ENCODE results near the gene PPT2.

Gene PPT2, protein sequence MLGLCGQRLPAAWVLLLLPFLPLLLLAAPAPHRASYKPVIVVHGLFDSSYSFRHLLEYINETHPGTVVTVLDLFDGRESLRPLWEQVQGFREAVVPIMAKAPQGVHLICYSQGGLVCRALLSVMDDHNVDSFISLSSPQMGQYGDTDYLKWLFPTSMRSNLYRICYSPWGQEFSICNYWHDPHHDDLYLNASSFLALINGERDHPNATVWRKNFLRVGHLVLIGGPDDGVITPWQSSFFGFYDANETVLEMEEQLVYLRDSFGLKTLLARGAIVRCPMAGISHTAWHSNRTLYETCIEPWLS

DNA sequence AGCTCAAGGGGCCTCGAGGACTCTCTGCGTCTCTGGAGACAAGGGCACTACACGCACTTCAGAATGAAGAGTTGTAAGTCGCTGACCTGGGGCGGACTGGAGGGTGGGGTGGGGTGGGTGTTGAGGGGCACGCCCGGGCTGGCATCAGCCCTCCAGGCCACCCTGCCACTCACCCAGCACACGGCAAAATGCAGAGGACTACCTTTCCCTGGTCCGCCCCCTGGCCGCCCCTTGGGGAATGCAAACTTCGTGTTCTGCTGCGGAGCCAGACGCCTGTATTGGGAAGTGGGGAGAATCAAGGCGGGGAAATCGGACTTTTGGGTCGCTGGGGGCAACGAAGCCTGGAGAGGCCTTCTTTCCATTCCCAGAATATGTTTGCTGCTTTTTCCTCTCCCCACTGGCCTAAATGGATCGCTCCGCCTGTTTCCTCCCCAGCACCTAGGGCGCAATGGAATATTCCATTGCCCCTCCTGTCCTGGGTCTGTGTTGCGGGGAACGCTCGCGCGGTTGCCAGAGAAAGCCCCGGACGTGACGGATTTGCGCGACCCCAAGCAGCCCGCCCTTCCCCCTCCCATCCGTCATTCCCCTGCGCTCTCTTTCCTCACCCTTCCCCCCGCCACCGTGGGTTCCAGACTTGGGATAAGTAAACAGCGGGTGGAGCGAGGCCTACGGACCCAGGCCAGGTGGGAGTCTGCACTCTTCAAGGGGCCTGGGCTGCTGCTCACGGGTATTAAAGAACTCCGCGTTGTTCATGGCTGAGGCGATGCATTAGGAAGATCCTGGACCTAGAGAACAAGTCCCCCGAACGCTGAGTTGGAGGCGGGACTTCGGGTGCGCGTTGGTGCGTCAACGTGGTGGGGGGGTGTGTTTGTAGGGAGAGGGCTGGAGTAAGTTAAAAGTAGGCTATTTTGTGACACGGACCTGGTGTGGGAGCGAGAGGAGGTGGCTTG, at the start of gene PPT2:
TSS of gene PPT2 (plus strand) at position 578 of the 950 bp plus-strand sequence. CDS start 454 bp downstream, outside the sequence.
- Histone ChIP-seq H2AFZ (ENCODE audit: low read depth, low read length) (peak within 1 kb of the TSS; percentile 51), H3K9me3 (ENCODE audit: low read length) (no peaks in the 10 kb centered on the region), H3K4me3 (ENCODE audit: low read length) (peak within 1 kb of the TSS; percentile 76), H3K27me3 (ENCODE audit: insufficient read depth, low read length) (no peaks in the 10 kb centered on the region), H3K4me1 (ENCODE audit: insufficient read depth, low read length) (peaks cover 29% of the 10 kb centered on the region), H3K36me3 (ENCODE audit: insufficient read depth, low read length) (peaks cover 27% of the 10 kb centered on the region)

- Histone ChIP-seq H3K36me3 (ENCODE audit: insufficient read depth, low read length) (no peaks in the 10 kb centered on the region), H2AFZ (ENCODE audit: low read depth, low read length) (no peak overlapping the region), H3K4me3 (ENCODE audit: low read length) (no peak overlapping the region), H3K27me3 (ENCODE audit: insufficient read depth, low read length) (no peaks in the 10 kb centered on the region), H3K4me1 (ENCODE audit: insufficient read depth, low read length) (peaks cover 10% of the 10 kb centered on the region), H3K9me3 (ENCODE audit: low read length) (no peaks in the 10 kb centered on the region)
Observed at GRCh38 chr6:32105433-32105832, 48.5 kb upstream of the PPT2 start.

DNA sequence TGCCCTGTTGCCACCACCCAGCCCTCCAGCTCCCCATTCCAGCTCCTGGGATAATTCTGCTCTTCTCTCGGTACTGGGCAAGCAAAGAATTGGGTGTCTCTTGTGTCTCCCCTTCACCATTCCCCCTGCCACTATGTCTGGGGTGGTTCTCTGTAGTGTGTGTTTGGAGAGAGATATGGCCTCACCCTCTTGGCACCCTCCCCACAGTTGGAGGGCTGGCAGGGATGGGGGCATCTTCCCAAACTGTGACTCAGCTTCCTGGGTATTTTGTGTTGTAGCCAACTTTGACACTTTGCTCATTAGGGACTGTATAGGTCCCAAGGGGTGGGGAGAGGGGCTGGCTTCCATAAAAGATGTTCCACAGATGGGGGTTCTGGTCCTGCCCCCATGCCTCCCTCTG, 46.5 kb upstream of the PPT2 start:
- H3K4me1 ChIP-seq (ENCODE audit: insufficient read depth, low read length) = peaks cover 12% of the 10 kb centered on the region
- no peak overlapping the region for H2AFZ ChIP-seq (ENCODE audit: low read depth, low read length)
- no peak overlapping the region for H3K4me3 ChIP-seq (ENCODE audit: low read length)
- H3K27me3 ChIP-seq (ENCODE audit: insufficient read depth, low read length) = no peaks in the 10 kb centered on the region
- H3K9me3 ChIP-seq (ENCODE audit: low read length) = no peaks in the 10 kb centered on the region
- H3K36me3 ChIP-seq (ENCODE audit: insufficient read depth, low read length) = no peaks in the 10 kb centered on the region

GRCh38 chr6:32108094-32108627, 45.8 kb upstream of the PPT2 start:
- Histone ChIP-seq H3K9me3 (ENCODE audit: low read length) (no peaks in the 10 kb centered on the region), H3K4me1 (ENCODE audit: insufficient read depth, low read length) (peaks cover 15% of the 10 kb centered on the region), H3K4me3 (ENCODE audit: low read length) (no peak overlapping the region), H3K27me3 (ENCODE audit: insufficient read depth, low read length) (no peaks in the 10 kb centered on the region), H3K36me3 (ENCODE audit: insufficient read depth, low read length) (no peaks in the 10 kb centered on the region), H2AFZ (ENCODE audit: low read depth, low read length) (no peak overlapping the region)

DNA sequence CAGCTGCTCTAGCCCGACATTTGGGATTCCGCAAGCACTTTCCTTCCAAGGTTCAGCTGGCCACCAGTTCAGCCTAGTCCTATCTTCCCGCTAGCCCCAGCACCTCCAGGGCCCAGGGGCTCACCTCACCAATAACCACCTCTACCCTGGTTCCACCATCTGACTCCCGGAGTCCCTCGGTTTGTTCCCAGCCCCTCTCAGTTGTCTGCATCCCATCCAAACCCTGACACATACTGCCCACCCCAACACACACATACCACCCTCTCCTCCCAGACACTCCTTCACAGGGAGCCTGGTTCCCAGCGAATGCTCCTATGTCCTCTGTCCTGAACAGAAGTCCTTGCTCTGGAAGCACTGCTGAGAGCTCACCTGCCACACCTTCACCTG, 45.2 kb upstream of the PPT2 start:
- Histone ChIP-seq H3K4me3 (ENCODE audit: low read length) (no peak overlapping the region), H3K4me1 (ENCODE audit: insufficient read depth, low read length) (peaks cover 15% of the 10 kb centered on the region), H3K27me3 (ENCODE audit: insufficient read depth, low read length) (no peaks in the 10 kb centered on the region), H2AFZ (ENCODE audit: low read depth, low read length) (no peak overlapping the region), H3K36me3 (ENCODE audit: insufficient read depth, low read length) (no peaks in the 10 kb centered on the region), H3K9me3 (ENCODE audit: low read length) (no peaks in the 10 kb centered on the region)

DNA sequence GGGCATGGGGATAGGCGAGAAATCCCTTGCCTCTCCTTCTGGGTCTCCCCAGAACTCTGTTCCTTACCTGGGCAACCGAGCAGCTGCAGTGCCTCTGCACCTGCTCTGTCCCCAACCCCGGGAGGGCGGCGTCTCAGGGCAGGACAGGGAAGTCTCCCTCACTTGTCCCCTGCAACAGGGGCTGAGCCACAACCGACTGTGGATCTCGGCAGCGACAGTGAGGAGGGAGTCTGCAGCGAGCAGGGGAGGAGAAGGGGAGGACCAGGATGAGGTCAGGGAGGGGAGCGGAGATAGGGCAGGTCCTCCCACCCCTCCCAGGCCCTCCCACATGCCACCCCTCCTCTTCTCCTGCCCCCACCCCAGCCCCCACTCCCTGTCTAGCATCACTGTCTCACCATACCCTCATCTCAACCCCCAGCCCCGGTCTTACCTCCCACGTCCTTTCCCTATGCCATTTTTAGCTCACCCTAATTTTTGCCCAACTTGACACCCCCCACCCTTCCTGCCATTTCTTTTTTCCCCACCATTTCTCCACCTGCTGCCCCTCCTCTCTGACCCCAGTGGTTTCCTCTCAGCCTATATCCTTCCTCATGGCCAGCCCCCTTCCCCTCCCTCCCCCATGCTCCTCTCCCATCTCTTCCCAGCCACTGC, 44.7 kb upstream of the PPT2 start, which contains the start of gene TNXB:
TSS of gene TNXB (minus strand) at position 225 of the 651 bp plus-strand sequence. CDS start 11,140 bp downstream, outside the sequence.
- peaks cover 15% of the 10 kb centered on the region for H3K4me1 ChIP-seq (ENCODE audit: insufficient read depth, low read length)
- H3K27me3 ChIP-seq (ENCODE audit: insufficient read depth, low read length) = no peaks in the 10 kb centered on the region
- no peaks in the 10 kb centered on the region for H3K36me3 ChIP-seq (ENCODE audit: insufficient read depth, low read length)
- H2AFZ ChIP-seq (ENCODE audit: low read depth, low read length) = no peak within 1 kb of the TSS
- H3K9me3 ChIP-seq (ENCODE audit: low read length) = no peaks in the 10 kb centered on the region
- no peak within 1 kb of the TSS for H3K4me3 ChIP-seq (ENCODE audit: low read length)

DNA sequence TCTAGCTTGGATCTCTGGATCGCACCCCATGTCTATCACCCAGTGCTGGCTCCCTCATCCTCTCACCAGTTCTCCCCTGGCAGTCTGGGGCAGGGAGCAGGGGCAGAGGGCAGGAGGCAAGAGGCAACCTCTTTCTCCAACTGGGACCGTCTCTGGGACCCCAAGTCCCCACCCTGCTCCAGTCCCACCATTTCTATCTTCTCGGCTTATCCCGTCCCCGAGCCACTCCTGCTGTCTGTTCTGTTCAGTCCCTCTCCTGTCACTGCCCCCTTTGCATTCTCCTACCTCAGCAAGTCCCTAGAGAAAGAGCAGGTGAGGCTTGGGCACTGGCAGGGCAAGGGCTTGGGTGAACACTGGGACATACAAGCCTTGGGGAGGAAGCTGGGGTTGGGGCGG, 44.2 kb upstream of the PPT2 start:
- no peak overlapping the region for H3K4me3 ChIP-seq (ENCODE audit: low read length)
- H2AFZ ChIP-seq (ENCODE audit: low read depth, low read length) = no peak overlapping the region
- H3K4me1 ChIP-seq (ENCODE audit: insufficient read depth, low read length) = peaks cover 15% of the 10 kb centered on the region
- no peaks in the 10 kb centered on the region for H3K27me3 ChIP-seq (ENCODE audit: insufficient read depth, low read length)
- no peaks in the 10 kb centered on the region for H3K9me3 ChIP-seq (ENCODE audit: low read length)
- H3K36me3 ChIP-seq (ENCODE audit: insufficient read depth, low read length) = peaks cover under 1% of the 10 kb centered on the region

- no peaks in the 10 kb centered on the region for H3K27me3 ChIP-seq (ENCODE audit: insufficient read depth, low read length)
- H3K4me3 ChIP-seq (ENCODE audit: low read length) = no peak overlapping the region
- peaks cover 15% of the 10 kb centered on the region for H3K4me1 ChIP-seq (ENCODE audit: insufficient read depth, low read length)
- no peaks in the 10 kb centered on the region for H3K9me3 ChIP-seq (ENCODE audit: low read length)
- H2AFZ ChIP-seq (ENCODE audit: low read depth, low read length) = no peak overlapping the region
- H3K36me3 ChIP-seq (ENCODE audit: insufficient read depth, low read length) = peaks cover 3% of the 10 kb centered on the region
Observed at GRCh38 chr6:32110632-32111031, 43.3 kb upstream of the PPT2 start.

- H3K9me3 ChIP-seq (ENCODE audit: low read length) = no peaks in the 10 kb centered on the region
- peaks cover 10% of the 10 kb centered on the region for H3K36me3 ChIP-seq (ENCODE audit: insufficient read depth, low read length)
- no peak overlapping the region for H3K4me3 ChIP-seq (ENCODE audit: low read length)
- H2AFZ ChIP-seq (ENCODE audit: low read depth, low read length) = no peak overlapping the region
- peaks cover 15% of the 10 kb centered on the region for H3K4me1 ChIP-seq (ENCODE audit: insufficient read depth, low read length)
- no peaks in the 10 kb centered on the region for H3K27me3 ChIP-seq (ENCODE audit: insufficient read depth, low read length)
Observed at GRCh38 chr6:32111424-32112066, 42.4 kb upstream of the PPT2 start.

DNA sequence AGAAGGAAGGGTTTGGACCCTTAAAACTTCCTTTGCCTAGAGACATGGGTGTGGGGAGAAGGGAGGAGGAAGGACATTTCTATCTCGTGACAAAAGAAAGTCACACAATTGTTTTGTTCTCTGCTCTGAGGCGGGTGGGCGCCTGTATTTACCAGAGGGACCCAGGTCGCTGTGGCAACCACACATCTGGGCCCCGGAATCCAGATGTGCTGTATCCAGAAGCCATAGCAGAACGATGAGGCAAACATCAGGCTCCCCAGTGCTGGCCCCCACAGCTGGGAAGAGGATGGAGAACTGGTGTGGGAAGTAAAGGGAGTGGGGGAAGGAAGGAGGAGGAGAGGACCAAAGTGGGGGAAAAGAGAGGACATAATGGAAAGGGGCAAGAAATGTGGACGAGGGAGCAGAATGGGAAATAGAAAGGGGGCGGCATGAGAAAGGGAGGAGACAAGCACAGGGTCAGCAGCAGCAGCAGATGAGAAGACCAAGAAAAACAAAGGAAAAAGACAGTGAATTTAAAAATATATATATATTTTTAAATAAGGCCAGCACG, 41.4 kb upstream of the PPT2 start:
- H2AFZ ChIP-seq (ENCODE audit: low read depth, low read length) = no peak overlapping the region
- peaks cover 15% of the 10 kb centered on the region for H3K4me1 ChIP-seq (ENCODE audit: insufficient read depth, low read length)
- H3K36me3 ChIP-seq (ENCODE audit: insufficient read depth, low read length) = peaks cover 20% of the 10 kb centered on the region
- no peaks in the 10 kb centered on the region for H3K9me3 ChIP-seq (ENCODE audit: low read length)
- no peaks in the 10 kb centered on the region for H3K27me3 ChIP-seq (ENCODE audit: insufficient read depth, low read length)
- no peak overlapping the region for H3K4me3 ChIP-seq (ENCODE audit: low read length)

GRCh38 chr6:32113386-32114352, 40.3 kb upstream of the PPT2 start:
- Histone ChIP-seq H3K4me3 (ENCODE audit: low read length) (no peak overlapping the region), H2AFZ (ENCODE audit: low read depth, low read length) (no peak overlapping the region), H3K4me1 (ENCODE audit: insufficient read depth, low read length) (peaks cover 6% of the 10 kb centered on the region), H3K9me3 (ENCODE audit: low read length) (no peaks in the 10 kb centered on the region), H3K27me3 (ENCODE audit: insufficient read depth, low read length) (no peaks in the 10 kb centered on the region), H3K36me3 (ENCODE audit: insufficient read depth, low read length) (peaks cover 29% of the 10 kb centered on the region)
